ENCODE measurements around the gene EXD3.

- TF ChIP-seq SFPQ (IDR thresholded peaks at IDR 0.05; ENCODE audit: low read depth, low read length) (no peak), HOMEZ (CRISPR knock-in tag; IDR thresholded peaks at IDR 0.05) (no peak), CTCF (IDR thresholded peaks at IDR 0.05 in 2 of 3, conservative IDR thresholded peaks at IDR 0.05 in 1 of 3; ENCODE audit: insufficient read depth in 2 of 3, low read depth in 1 of 3, low read length in 3 of 3) (no peak), ETS1 (conservative IDR thresholded peaks at IDR 0.05; ENCODE audit: control insufficient read depth, low read depth, low read length) (no peak), EP300 (IDR thresholded peaks at IDR 0.05; ENCODE audit: low read length) (no peak), ZNF263 (CRISPR knock-in tag; IDR thresholded peaks at IDR 0.05; ENCODE audit: borderline replicate concordance) (no peak), POLR2A (conservative IDR thresholded peaks at IDR 0.05) (no peak), HMGXB4 (CRISPR knock-in tag; IDR thresholded peaks at IDR 0.05) (no peak), POLR2AphosphoS5 (IDR thresholded peaks at IDR 0.05; ENCODE audit: control insufficient read depth, insufficient read depth, low read depth, low read length) (no peak), SP2 (IDR thresholded peaks at IDR 0.05; ENCODE audit: extremely low read depth, low read depth, low read length, poor library complexity, severe bottlenecking) (no peak), RBBP5 (IDR thresholded peaks at IDR 0.05; ENCODE audit: borderline replicate concordance, insufficient read depth, low read length, poor library complexity, severe bottlenecking) (no peak), SMAD4 (CRISPR knock-in tag; conservative IDR thresholded peaks at IDR 0.05) (no peak), CC2D1A (IDR thresholded peaks at IDR 0.05) (no peak)
Observed at GRCh38 chr9:137352511-137353222, 70.3 kb downstream of the EXD3 start.
